GM18520 (cell line): ENCODE measurements around the gene RGMA.

ENCODE experiments used
- ATAC-seq: cut with Tn5 transposase; IDR thresholded peaks from one replicate; pipeline ENCODE4 v1.9.1; 2021; ENCODE audit not compliant: unreplicated experiment

Gene RGMA

DNA sequence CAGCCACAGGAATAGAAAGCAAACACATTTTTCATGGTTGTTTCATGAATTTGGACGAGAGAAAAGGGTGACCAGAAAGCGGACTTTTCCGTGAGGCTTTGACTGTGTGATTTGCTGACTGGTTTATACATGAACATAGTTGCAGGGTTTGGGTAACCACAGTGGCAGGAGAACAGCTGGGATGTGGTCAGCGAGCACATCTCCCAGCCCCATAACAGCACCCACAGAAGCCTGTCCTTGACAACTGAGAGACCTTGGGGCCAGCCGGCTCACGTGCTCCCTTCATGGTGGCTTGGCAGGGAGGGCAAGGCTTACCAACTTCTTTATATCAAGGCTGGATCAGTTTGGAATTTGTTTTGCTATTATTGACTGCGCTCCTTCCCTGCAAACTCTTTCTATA is 13.2 kb upstream of the RGMA start:
- ATAC-seq: no peak

- no peak for ATAC-seq
Measured at GRCh38 chr15:93093765-93094164, 4.8 kb upstream of the RGMA start.

- ATAC-seq: no peak
Measured at GRCh38 chr15:93091465-93091864, 2.5 kb upstream of the RGMA start.

- no peak for ATAC-seq
Measured at GRCh38 chr15:93089727-93090305, 805 bp upstream of the RGMA start.

DNA sequence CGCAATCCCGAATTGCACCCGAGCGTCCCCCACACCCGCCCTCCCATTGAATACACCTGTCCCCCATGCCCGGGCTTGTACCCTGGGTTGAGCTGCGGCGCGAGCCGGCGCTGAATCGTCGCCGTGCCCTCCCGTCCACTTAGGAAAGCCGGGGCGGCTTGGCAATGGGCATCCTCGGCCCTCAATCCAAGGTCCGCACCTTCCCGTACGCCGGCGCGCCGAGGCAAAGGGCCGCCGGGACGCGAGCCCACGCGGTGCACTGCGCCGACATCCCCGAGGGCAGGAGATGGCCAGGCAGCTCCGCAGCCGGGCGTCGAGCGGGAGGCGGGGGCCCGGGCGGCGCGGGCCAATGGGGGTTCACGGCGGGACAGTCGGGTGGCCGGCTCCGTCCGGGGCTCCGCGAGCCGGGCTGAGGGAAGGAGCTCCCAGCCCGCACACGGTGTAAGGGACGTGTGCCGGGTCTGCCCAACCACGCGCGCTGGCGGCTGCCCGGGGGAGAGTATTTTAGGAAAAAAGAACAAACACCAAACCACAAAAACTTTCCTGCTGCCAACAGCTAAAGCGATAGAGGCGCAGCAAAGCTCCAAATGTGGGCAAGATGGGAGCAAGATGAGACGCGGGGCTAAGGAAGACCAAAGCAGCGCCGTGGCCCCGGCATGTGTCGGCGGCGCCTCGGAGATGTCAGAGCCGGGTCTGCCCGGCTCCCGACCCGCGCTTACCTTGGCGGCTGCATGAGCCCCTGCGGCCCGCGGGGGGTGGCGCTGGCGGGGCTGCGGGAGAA is 621 bp downstream of the RGMA start:
- ATAC-seq: no peak

- ATAC-seq: no peak
Measured at GRCh38 chr15:93087825-93088199, 1.2 kb downstream of the RGMA start.

DNA sequence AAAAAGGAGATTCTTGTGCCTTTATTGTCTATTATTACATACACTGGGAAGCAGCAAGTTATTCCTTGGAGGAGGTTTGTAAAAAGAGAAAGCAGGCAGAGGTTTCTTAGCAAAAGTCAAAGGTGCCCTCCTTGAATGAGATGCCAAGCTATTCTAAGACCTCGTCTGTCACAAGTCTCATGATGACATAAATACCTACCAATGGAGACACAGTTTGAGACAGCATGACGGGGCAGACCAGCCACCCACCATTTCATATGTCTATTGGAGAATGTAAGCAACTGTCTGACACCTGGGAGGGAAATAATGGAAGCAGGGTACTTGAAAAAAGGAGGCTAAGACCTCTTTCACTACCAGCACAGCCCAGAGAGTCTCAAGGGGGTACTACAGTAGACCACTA is 2.2 kb downstream of the RGMA start:
- ATAC-seq: no peak

- ATAC-seq: no peak
Measured at GRCh38 chr15:93085692-93086091, 3.3 kb downstream of the RGMA start.

DNA sequence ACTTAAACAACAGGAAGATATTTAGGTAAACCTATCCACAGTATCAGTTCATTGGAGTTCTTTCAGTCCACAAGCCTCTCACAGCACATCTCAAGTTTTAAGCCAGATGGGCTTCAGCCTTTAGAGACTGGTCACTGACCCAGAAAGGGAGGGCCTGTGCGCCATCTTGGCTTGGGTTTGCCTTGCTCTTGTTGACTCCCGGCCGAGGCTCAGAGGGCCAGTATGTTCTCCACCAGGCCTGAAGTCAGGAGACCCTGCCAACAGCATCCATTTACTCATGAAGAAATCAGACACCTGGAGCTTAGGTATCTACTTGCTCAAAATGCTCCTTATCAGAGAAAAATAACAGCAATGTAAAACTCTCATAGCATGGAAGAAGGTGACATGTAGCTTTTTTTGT is 6.2 kb downstream of the RGMA start:
- no peak for ATAC-seq

DNA sequence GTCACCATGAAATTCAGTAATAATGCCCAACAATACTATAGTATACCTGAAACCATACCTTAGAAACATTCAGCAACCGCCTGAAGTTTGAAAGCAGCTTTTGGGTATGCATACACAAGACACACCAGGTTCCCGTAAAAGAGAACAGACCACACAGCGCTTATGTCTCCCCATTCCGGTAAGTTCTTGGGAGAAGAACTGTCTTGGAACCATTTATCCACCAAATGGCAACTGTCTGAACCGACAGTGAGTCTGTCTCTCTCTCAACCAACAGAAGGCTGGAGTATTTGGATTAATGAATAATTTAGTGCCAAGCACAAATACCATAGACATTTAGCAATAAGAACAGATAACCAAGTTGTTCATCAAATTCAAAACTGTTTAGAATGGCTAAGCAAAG is 7.6 kb downstream of the RGMA start:
- no peak for ATAC-seq

DNA sequence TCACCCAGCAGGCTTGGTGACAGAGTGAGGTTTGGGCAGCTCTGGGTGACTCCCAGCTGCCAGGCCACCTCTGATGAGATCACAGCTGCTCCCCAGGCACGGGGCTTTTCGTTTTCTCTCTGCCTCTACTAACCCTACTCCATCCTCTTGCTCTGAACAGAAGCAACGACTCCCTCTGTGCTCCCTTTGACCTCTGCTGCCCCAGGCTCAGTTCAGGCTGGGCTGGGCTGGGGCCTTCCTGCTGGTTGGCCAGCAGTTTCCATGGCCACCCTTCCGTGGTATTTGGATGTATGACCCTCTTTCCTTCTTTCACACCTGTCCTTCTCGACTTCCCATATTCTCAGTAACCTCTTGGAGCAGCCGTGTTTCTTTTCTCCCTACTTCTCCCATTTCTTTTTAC is 8.6 kb downstream of the RGMA start:
- ATAC-seq: no peak

GRCh38 chr15:93076875-93077274 is 12.1 kb downstream of the RGMA start:
- ATAC-seq: no peak

DNA sequence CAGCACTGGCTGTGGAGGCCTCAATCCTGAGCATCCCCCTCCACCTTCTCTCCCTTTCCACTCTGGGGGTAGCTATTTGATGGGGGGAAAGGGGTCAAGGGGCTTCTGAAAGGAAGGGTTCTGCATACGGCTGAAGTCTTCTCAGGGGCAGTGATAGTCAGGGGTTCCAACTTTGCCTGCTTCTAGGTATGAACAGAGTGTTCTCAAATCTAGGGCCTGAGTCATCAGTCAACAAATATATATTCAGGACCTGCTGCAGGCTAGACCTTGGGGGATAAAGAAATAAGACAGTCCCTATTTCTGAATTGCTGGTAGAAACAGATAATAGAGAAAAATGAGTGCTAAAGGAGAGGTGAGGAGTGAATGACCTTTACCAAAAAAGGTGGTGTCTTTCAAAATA is 12.8 kb downstream of the RGMA start:
- no peak for ATAC-seq

GRCh38 chr15:93074599-93074998 is 14.4 kb downstream of the RGMA start:
- ATAC-seq: no peak

GRCh38 chr15:93073465-93073952 is 15.5 kb downstream of the RGMA start:
- ATAC-seq: no peak

DNA sequence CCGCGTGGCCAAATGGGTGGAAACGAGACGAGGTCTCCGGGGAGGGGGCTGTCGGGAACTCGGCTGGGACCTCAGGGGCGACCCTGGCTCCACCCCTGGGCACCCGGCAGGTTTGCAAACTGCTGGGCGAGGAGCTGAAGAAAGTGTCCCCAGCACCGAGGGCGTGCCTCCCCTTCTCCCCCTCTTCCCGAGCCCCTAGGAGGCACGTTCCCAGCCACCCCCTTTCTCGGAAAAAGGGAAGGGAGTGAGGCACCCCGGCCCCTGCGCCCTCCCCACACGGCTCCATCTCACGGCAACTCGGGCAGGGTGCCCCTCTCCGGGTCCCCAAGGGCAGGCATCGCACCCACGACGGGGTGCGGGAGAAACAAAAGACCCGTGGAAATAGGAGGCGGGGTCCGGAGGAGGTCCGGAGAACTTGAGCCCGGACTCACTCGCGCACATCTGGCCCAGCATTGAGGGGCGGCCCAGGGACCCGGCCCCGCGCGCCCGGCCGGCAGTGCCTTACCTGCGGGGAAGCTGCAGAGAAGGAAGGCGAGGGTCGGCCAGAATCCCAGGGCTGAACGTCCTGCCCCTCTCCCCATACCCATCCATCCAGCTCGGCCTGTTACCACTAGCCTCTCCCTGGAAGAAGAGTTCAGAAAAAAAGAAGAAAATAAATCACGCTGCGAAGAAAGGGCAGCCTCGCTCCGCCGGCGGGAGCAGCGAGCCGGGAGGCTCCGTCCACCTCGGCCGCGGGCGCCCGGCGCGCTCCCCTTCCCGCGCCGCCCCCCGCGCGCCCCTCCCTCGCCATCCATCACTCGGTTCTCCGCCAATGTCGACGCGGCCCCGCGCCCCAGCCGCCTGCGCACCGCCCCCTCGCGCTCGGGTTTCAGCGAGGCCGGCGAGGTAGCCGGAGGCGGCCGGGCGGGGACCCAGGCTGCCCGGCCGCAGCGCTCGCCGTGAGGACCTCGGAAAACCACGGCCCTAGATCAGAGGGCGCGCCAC is 16.3 kb downstream of the RGMA start:
- ATAC-seq: no peak

- no peak for ATAC-seq
Measured at GRCh38 chr15:93072011-93072410, 17.0 kb downstream of the RGMA start.

GRCh38 chr15:93071469-93071936 is 17.5 kb downstream of the RGMA start:
- ATAC-seq: no peak

GRCh38 chr15:93070551-93071296 is 18.3 kb downstream of the RGMA start:
- no peak for ATAC-seq

DNA sequence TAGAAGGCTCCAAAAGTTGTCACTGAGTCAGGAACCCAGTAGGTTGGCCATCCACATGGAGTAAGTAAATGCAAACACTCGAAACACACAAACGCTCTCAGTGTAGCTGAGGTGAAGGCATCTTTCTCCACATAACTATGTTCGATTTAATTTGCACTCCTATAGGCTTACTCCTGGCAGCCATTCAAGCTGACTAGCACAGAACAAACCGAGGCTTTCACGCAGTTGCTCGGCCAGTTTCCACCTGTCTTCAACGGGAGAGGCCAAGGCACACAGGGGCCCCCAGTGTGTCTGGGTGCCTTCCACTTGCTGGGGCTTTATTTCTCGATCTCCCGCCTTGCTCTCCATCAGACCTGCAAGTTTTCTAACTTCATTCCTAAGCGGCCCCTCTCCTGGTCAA is 18.9 kb downstream of the RGMA start:
- ATAC-seq: no peak
